Prostate gland (tissue), 2 donors: ENCODE data around the gene LRRC32. TPM values are rescaled to one million over a fixed set of nuclear protein-coding genes. Genes with fewer than 3 reads are reported as not detected.

Source experiments
- DNase-seq: peaks from one replicate; pipeline ENCODE4 v3.0.0-alpha.2; 2019; ENCODE audit warnings: low spot score
- H3K27ac ChIP-seq, 2 donors: fragments of 200-600 bp; sonication (generic); 2 replicates each; pipeline ENCODE4 v1.5.1; 2017 to 2019
- H3K27me3 ChIP-seq: fragments of 200-600 bp; sonication (generic); replicated peaks from 2 replicates; pipeline ENCODE4 v1.5.1; 2019; ENCODE audit not compliant: insufficient read depth
- H3K36me3 ChIP-seq, 2 donors: fragments of 200-600 bp; sonication (generic); 1 replicate in 1 of 2; 2 replicates in 1 of 2; pipeline versions ENCODE4 v1.5.1 to v1.8.1; 2017 to 2019
- H3K4me1 ChIP-seq: fragments of 200-600 bp; sonication (generic); replicated peaks from 2 replicates; pipeline ENCODE4 v1.5.1; 2019
- H3K4me3 ChIP-seq, 2 donors: fragments of 200-600 bp; sonication (generic); 2 replicates each; pipeline ENCODE4 v1.5.1; 2017 to 2019
- H3K9me3 ChIP-seq: fragments of 200-600 bp; sonication (generic); 2 replicates; pipeline ENCODE4 v1.5.1; 2017
- CTCF ChIP-seq, 4 experiments: fragments of 200-600 bp in 2 of 4; fragments of 450-650 bp in 2 of 4; sonication (generic) in 2 of 4; IDR thresholded peaks; 1 replicate in 3 of 4; 2 replicates in 1 of 4; pipeline ENCODE4 v1.5.1; 2016 to 2019; ENCODE audit warnings: antibody characterized with exemption in 4 of 4, mild to moderate bottlenecking in 2 of 4, moderate library complexity in 2 of 4
- POLR2A ChIP-seq: fragments of 450-650 bp; IDR thresholded peaks from one replicate; pipeline ENCODE4 v1.6.1; 2016; ENCODE audit warnings: antibody characterized with exemption, mild to moderate bottlenecking
- POLR2AphosphoS5 ChIP-seq: sonication (generic); formaldehyde crosslinking; IDR thresholded peaks from one replicate; pipeline ENCODE4 v1.6.1; 2017; ENCODE audit warnings: antibody characterized with exemption
- WGBS: methylation state at CpG from one replicate; pipeline ENCODE4 v1.1.5; 2018; 5-methylcytosine and 5-hydroxymethylcytosine counted together
- intact Hi-C: fragments of 100-400 bp; cut with DNase I; formaldehyde crosslinking; loops from one replicate; pipeline ENCODE4 v1.14.2; 2022
- total RNA-seq, 2 donors: library from RNA; depleted of rRNA; stranded (reverse); fragments of >200 nt; gene quantifications; one replicate each; pipeline ENCODE4 v1.1.0, GENCODE V29; 2016

LRRC32 gene
- total RNA-seq, 2 donors from 2014 or later, result 16.2 to 37.3 TPM

GRCh38 chr11:76669901-76670484, 554 bp downstream of the LRRC32 start:
- DNase-seq, result no peak

GRCh38 chr11:76668362-76669155, 2.0 kb downstream of the LRRC32 start:
- H3K4me1 ChIP-seq, result no peaks in the 10 kb centered on the region

More at GRCh38 chr11:76669901-76670484, 554 bp downstream of the LRRC32 start:
- WGBS, result 32% methylated on average over 19 of the region's 24 CpGs
- H3K9me3 ChIP-seq, result no peaks in the 10 kb centered on the region
- no peaks in the 10 kb centered on the region for H3K27me3 ChIP-seq
- TF ChIP-seq CTCF (IDR thresholded peaks at IDR 0.05), result no peak
- no peak for TF ChIP-seq POLR2A
- TF ChIP-seq POLR2AphosphoS5, result no peak
- H3K36me3 ChIP-seq, result no peaks in the 10 kb centered on the region
- peak overlapping the region; percentile 39 to 41 for H3K4me3 ChIP-seq
- intact Hi-C loops, result no loop called here
- peak overlapping the region in 1 of 2 donors; percentile 29 for H3K27ac ChIP-seq
- no peaks in the 10 kb centered on the region for H3K4me1 ChIP-seq

GRCh38 chr11:76667856-76668255, 2.7 kb downstream of the LRRC32 start:
- TF ChIP-seq POLR2AphosphoS5, result no peak
- TF ChIP-seq CTCF (IDR thresholded peaks at IDR 0.05), result no peak
- no peak for TF ChIP-seq POLR2A
- H3K27me3 ChIP-seq, result no peaks in the 10 kb centered on the region
- WGBS, result 85% methylated on average over 4 of the region's 7 CpGs
- peak overlapping the region in 1 of 2 donors; percentile 6 for H3K4me3 ChIP-seq
- H3K27ac ChIP-seq, result peak overlapping the region in 1 of 2 donors; percentile 3
- no peaks in the 10 kb centered on the region for H3K4me1 ChIP-seq
- H3K9me3 ChIP-seq, result no peaks in the 10 kb centered on the region
- no peak for DNase-seq
- intact Hi-C loops, result no loop called here
- no peaks in the 10 kb centered on the region for H3K36me3 ChIP-seq

More at GRCh38 chr11:76668362-76669155, 2.0 kb downstream of the LRRC32 start:
- H3K27ac ChIP-seq, result no peak overlapping the region
- WGBS, result 95% methylated on average over 3 of the region's 3 CpGs
- intact Hi-C loops, result no loop called here
- no peaks in the 10 kb centered on the region for H3K9me3 ChIP-seq
- peak overlapping the region in 1 of 2 donors; percentile 41 for H3K4me3 ChIP-seq
- H3K36me3 ChIP-seq, result no peaks in the 10 kb centered on the region
- no peak for DNase-seq
- no peaks in the 10 kb centered on the region for H3K27me3 ChIP-seq
- TF ChIP-seq POLR2AphosphoS5, result no peak
- no peak for TF ChIP-seq POLR2A
- TF ChIP-seq CTCF (IDR thresholded peaks at IDR 0.05), result no peak

GRCh38 chr11:76667271-76667818, 3.2 kb downstream of the LRRC32 start:
- Histone ChIP-seq H3K27me3 (no peaks in the 10 kb centered on the region), H3K36me3 (no peaks in the 10 kb centered on the region), H3K4me1 (no peaks in the 10 kb centered on the region), H3K4me3 (peak overlapping the region in 1 of 2 donors; percentile 6), H3K9me3 (no peaks in the 10 kb centered on the region), H3K27ac (peak overlapping the region in 1 of 2 donors; percentile 3)
- DNase-seq, result no peak
- TF ChIP-seq POLR2A (no peak), CTCF (IDR thresholded peaks at IDR 0.05) (no peak), POLR2AphosphoS5 (no peak)
- intact Hi-C loops, result no loop called here
- WGBS, result 88% methylated on average over 15 of the region's 15 CpGs
